HUES48 (cell line): ENCODE data around the gene MTNR1A.
"Not testable (repeated sequence)": the region's sequence is repeated elsewhere in the genome, so short reads cannot be mapped to it uniquely, and the experiment has no call there.

Source experiments
- H3K27ac ChIP-seq: one replicate; pipeline ENCODE4 v1.7.0; 2013; ENCODE audit warnings: low read depth, low read length, inconsistent platforms
- H3K27me3 ChIP-seq: 2 replicates; pipeline ENCODE4 v1.6.1; 2013; ENCODE audit warnings: mild to moderate bottlenecking, low read length; ENCODE audit not compliant: control insufficient read depth, insufficient read depth
- H3K36me3 ChIP-seq: 2 replicates; pipeline ENCODE4 v1.6.1; 2013; ENCODE audit warnings: low read length; ENCODE audit not compliant: control insufficient read depth, insufficient read depth
- H3K4me1 ChIP-seq: 2 replicates; pipeline ENCODE4 v1.6.1; 2013; ENCODE audit warnings: mild to moderate bottlenecking, low read length; ENCODE audit not compliant: control insufficient read depth, insufficient read depth
- H3K4me3 ChIP-seq: 2 replicates; pipeline ENCODE4 v1.5.1; 2013; ENCODE audit warnings: mild to moderate bottlenecking, low read depth, low read length
- H3K9ac ChIP-seq: 2 replicates; pipeline ENCODE4 v1.6.1; 2013; ENCODE audit warnings: mild to moderate bottlenecking, low read depth, low read length, moderate library complexity
- H3K9me3 ChIP-seq: 2 replicates; pipeline ENCODE4 v1.6.1; 2013; ENCODE audit warnings: low read length; ENCODE audit not compliant: control insufficient read depth, insufficient read depth

MTNR1A gene

GRCh38 chr4:186536285-186536684 is 19.1 kb downstream of the MTNR1A start:
- Histone ChIP-seq H3K27me3 (no peaks in the 10 kb centered on the region), H3K36me3 (no peaks in the 10 kb centered on the region), H3K4me3 (no peak overlapping the region), H3K4me1 (no peaks in the 10 kb centered on the region), H3K9ac (no peak overlapping the region), H3K9me3 (no peaks in the 10 kb centered on the region), H3K27ac (no peak overlapping the region)

GRCh38 chr4:186534056-186534455 is 21.3 kb downstream of the MTNR1A start:
- no peaks in the 10 kb centered on the region for H3K9me3 ChIP-seq
- H3K27me3 ChIP-seq: no peaks in the 10 kb centered on the region
- no peaks in the 10 kb centered on the region for H3K4me1 ChIP-seq
- no peak overlapping the region for H3K4me3 ChIP-seq
- H3K36me3 ChIP-seq: no peaks in the 10 kb centered on the region
- H3K9ac ChIP-seq: no peak overlapping the region
- H3K27ac ChIP-seq: no peak overlapping the region

DNA sequence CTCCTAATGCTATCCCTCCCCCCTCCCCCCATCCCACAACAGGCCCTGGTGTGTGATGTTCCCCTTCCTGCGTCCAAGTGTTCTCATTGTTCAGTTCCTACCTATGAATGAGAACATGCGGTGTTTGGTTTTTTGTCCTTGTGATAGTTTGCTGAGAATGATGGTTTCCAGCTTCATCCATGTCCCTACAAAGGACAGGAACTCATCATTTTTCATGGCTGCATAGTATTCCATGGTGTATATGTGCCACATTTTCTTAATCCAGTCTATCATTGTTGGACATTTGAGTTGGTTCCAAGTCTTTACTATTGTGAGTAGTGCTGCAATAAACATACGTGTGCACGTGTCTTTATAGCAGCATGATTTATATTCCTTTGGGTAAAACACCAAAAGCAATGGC is 31.4 kb downstream of the MTNR1A start:
- H3K4me1 ChIP-seq, H3K27ac ChIP-seq, H3K4me3 ChIP-seq, H3K36me3 ChIP-seq, H3K9me3 ChIP-seq, H3K9ac ChIP-seq, H3K27me3 ChIP-seq: not testable (repeated sequence)

GRCh38 chr4:186516287-186516686 is 39.1 kb downstream of the MTNR1A start:
- H3K4me1 ChIP-seq: no peaks in the 10 kb centered on the region; the same call in 1 of the 2 replicates
- no peak overlapping the region for H3K9ac ChIP-seq
- H3K27ac ChIP-seq: no peak overlapping the region
- H3K36me3 ChIP-seq: no peaks in the 10 kb centered on the region
- no peaks in the 10 kb centered on the region for H3K27me3 ChIP-seq
- no peaks in the 10 kb centered on the region for H3K9me3 ChIP-seq
- no peak overlapping the region for H3K4me3 ChIP-seq

- no peaks in the 10 kb centered on the region for H3K27me3 ChIP-seq
- no peaks in the 10 kb centered on the region; the same call in 1 of the 2 replicates for H3K4me1 ChIP-seq
- no peak overlapping the region for H3K4me3 ChIP-seq
- H3K27ac ChIP-seq: no peak overlapping the region
- no peaks in the 10 kb centered on the region for H3K36me3 ChIP-seq
- H3K9ac ChIP-seq: no peak overlapping the region
- no peaks in the 10 kb centered on the region for H3K9me3 ChIP-seq
Measured at GRCh38 chr4:186514271-186514950, 41.0 kb downstream of the MTNR1A start.

GRCh38 chr4:186504771-186505170 is 50.6 kb downstream of the MTNR1A start:
- H3K36me3 ChIP-seq, H3K4me1 ChIP-seq, H3K27me3 ChIP-seq, H3K27ac ChIP-seq, H3K4me3 ChIP-seq, H3K9ac ChIP-seq, H3K9me3 ChIP-seq: not testable (repeated sequence)

GRCh38 chr4:186502231-186502630 is 53.1 kb downstream of the MTNR1A start:
- no peaks in the 10 kb centered on the region for H3K9me3 ChIP-seq
- H3K27me3 ChIP-seq: no peaks in the 10 kb centered on the region

GRCh38 chr4:186501554-186501953 is 53.8 kb downstream of the MTNR1A start:
- Histone ChIP-seq H3K27me3 (no peaks in the 10 kb centered on the region), H3K27ac (no peak overlapping the region), H3K4me1 (no peaks in the 10 kb centered on the region), H3K9me3 (no peaks in the 10 kb centered on the region), H3K36me3 (no peaks in the 10 kb centered on the region), H3K4me3 (no peak overlapping the region), H3K9ac (no peak overlapping the region)

More at GRCh38 chr4:186502231-186502630, 53.1 kb downstream of the MTNR1A start:
- no peak overlapping the region for H3K27ac ChIP-seq
- no peaks in the 10 kb centered on the region for H3K4me1 ChIP-seq
- no peak overlapping the region for H3K9ac ChIP-seq
- no peaks in the 10 kb centered on the region for H3K36me3 ChIP-seq
- no peak overlapping the region for H3K4me3 ChIP-seq

GRCh38 chr4:186500721-186501304 is 54.6 kb downstream of the MTNR1A start:
- Histone ChIP-seq H3K36me3 (no peaks in the 10 kb centered on the region), H3K4me1 (no peaks in the 10 kb centered on the region), H3K9me3 (no peaks in the 10 kb centered on the region), H3K27ac (no peak overlapping the region), H3K9ac (no peak overlapping the region), H3K4me3 (no peak overlapping the region), H3K27me3 (no peaks in the 10 kb centered on the region)

DNA sequence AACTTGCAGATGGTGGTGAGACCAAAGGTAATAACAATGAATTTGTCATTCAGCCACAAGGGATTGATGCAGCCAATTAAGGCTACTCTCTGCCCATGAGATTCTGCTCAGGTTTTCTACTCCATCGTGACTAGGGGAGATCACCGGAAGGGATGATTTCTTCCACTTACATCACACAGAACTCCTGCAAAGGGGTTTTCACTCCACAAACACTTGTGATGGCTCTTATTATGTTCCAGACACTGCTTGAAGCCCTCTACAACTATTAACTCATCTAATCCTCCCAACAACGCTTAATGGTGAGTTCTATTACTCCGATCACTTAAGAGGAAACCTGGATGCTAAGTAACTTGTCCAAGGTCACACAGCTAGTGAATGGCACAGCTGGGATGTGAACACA is 55.9 kb downstream of the MTNR1A start:
- Histone ChIP-seq H3K9me3 (0 out of 2 replicates have a peak, but pooled peaks cover 1% of the 10 kb centered on the region), H3K36me3 (no peaks in the 10 kb centered on the region), H3K4me3 (no peak overlapping the region), H3K27ac (no peak overlapping the region), H3K9ac (no peak overlapping the region), H3K27me3 (no peaks in the 10 kb centered on the region), H3K4me1 (no peaks in the 10 kb centered on the region)

- Histone ChIP-seq H3K27ac (no peak overlapping the region), H3K4me1 (no peaks in the 10 kb centered on the region), H3K36me3 (no peaks in the 10 kb centered on the region), H3K9ac (no peak overlapping the region), H3K4me3 (no peak overlapping the region), H3K9me3 (peaks cover 8% of the 10 kb centered on the region; the same call in 1 of the 2 replicates), H3K27me3 (no peaks in the 10 kb centered on the region)
Measured at GRCh38 chr4:186497043-186497442, 58.3 kb downstream of the MTNR1A start.
